NCI-H524 (cell line): ENCODE measurements around the gene PCDH19.
"Not testable (repeated sequence)": the region's sequence is repeated elsewhere in the genome, so short reads cannot be mapped to it uniquely, and the experiment has no call there.

Experiments
- DNase-seq, 2 experiments: peaks; one replicate each; lab custom pipeline; 2025; lab: John Stamatoyannopoulos, UW

The PCDH19 gene

GRCh38 chrX:100409610-100410590 lies at the start of gene PCDH19:
PCDH19 (minus strand) TSS chrX:100410273; CDS start chrX:100408597, 1,676 bp downstream.
- peak; percentile 77 to 87 for DNase-seq

GRCh38 chrX:100449696-100450608 lies 39.9 kb upstream of the PCDH19 start:
- no peak for DNase-seq

- peak; percentile 6 to 69 for DNase-seq
Measured at GRCh38 chrX:100447655-100448397, 37.8 kb upstream of the PCDH19 start.

GRCh38 chrX:100445593-100445992 lies 35.5 kb upstream of the PCDH19 start:
- no peak for DNase-seq

GRCh38 chrX:100441321-100441720 lies 31.2 kb upstream of the PCDH19 start:
- not testable (repeated sequence) for DNase-seq

GRCh38 chrX:100440006-100440405 lies 29.9 kb upstream of the PCDH19 start:
- DNase-seq: no peak

- DNase-seq: no peak
Measured at GRCh38 chrX:100435726-100436125, 25.7 kb upstream of the PCDH19 start.

GRCh38 chrX:100424012-100424411 lies 13.9 kb upstream of the PCDH19 start:
- peak; percentile 5 to 26 for DNase-seq

GRCh38 chrX:100418556-100418955 lies 8.5 kb upstream of the PCDH19 start:
- peak in 1 of 2 experiments; percentile 6 for DNase-seq

- DNase-seq: peak; percentile 39 to 61
Measured at GRCh38 chrX:100417681-100418080, 7.6 kb upstream of the PCDH19 start.

- peak; percentile 58 to 72 for DNase-seq
Measured at GRCh38 chrX:100413229-100413628, 3.2 kb upstream of the PCDH19 start.

GRCh38 chrX:100411802-100412715 lies 2.0 kb upstream of the PCDH19 start:
- no peak for DNase-seq

- peak; percentile 28 to 63 for DNase-seq
Measured at GRCh38 chrX:100410901-100411801, 1.1 kb upstream of the PCDH19 start.

- peak in 1 of 2 experiments; percentile 50 for DNase-seq
Measured at GRCh38 chrX:100408713-100409609, 1.1 kb downstream of the PCDH19 start.

GRCh38 chrX:100407784-100408712 lies 2.0 kb downstream of the PCDH19 start:
- peak in 1 of 2 experiments; percentile 32 for DNase-seq

- no peak for DNase-seq
Measured at GRCh38 chrX:100407147-100407783, 2.8 kb downstream of the PCDH19 start.

GRCh38 chrX:100405424-100405823 lies 4.6 kb downstream of the PCDH19 start:
- peak; percentile 4 to 23 for DNase-seq
